HepG2 (cell line): Measurements from ENCODE around the gene FBXW12.

Experiments used
- GTF3A ChIP-seq: sonication (generic); formaldehyde crosslinking; conservative IDR thresholded peaks from 2 replicates; pipeline ENCODE4 v1.4.0; 2020; ENCODE audit warnings: mild to moderate bottlenecking, missing genetic modification reagents
- MTA3 ChIP-seq: sonication (generic); formaldehyde crosslinking; IDR thresholded peaks from 2 replicates; pipeline ENCODE4 v1.4.0; 2020; ENCODE audit warnings: missing genetic modification reagents
- PCBP2 ChIP-seq: fragments of 200-400 bp; formaldehyde crosslinking; optimal IDR thresholded peaks from 2 replicates; pipeline ENCODE3; 2018; ENCODE audit warnings: low read length, low read depth; ENCODE audit not compliant: poor library complexity, severe bottlenecking
- RBFOX2 ChIP-seq: fragments of 200-400 bp; formaldehyde crosslinking; IDR thresholded peaks from 2 replicates; pipeline ENCODE4 v1.6.1; 2017; ENCODE audit warnings: low read depth, mild to moderate bottlenecking, low read length
- REST ChIP-seq, 2 experiments: IDR thresholded peaks; 2 replicates each; pipeline ENCODE4 v1.6.1; 2011 to 2012; ENCODE audit warnings: low read length in 2 of 2, borderline replicate concordance in 1 of 2, low read depth in 1 of 2, mild to moderate bottlenecking in 1 of 2, moderate library complexity in 1 of 2
- TFDP1 ChIP-seq: IDR thresholded peaks from 2 replicates; pipeline ENCODE4 v1.6.1; 2016; ENCODE audit warnings: missing compliant biosample characterization, missing genetic modification reagents, borderline replicate concordance
- YY1 ChIP-seq: IDR thresholded peaks from 2 replicates; pipeline ENCODE4 v1.6.1; 2011; ENCODE audit warnings: low read length, low read depth, moderate library complexity, mild to moderate bottlenecking; ENCODE audit not compliant: insufficient read depth, insufficient replicate concordance
- ZNF574 ChIP-seq: sonication (generic); formaldehyde crosslinking; IDR thresholded peaks from 2 replicates; pipeline ENCODE4 v1.4.0; 2020; ENCODE audit warnings: missing genetic modification reagents
- ZNF589 ChIP-seq: sonication (generic); formaldehyde crosslinking; conservative IDR thresholded peaks from 2 replicates; pipeline ENCODE4 v1.8.0; 2022; ENCODE audit warnings: mild to moderate bottlenecking, moderate library complexity, missing genetic modification reagents
- ZNF609 ChIP-seq: sonication (generic); formaldehyde crosslinking; IDR thresholded peaks from 2 replicates; pipeline ENCODE4 v1.4.0; 2020; ENCODE audit warnings: mild to moderate bottlenecking, missing genetic modification reagents, borderline replicate concordance
- ZSCAN5A ChIP-seq: sonication (generic); formaldehyde crosslinking; IDR thresholded peaks from 2 replicates; pipeline ENCODE4 v1.8.0; 2022; ENCODE audit warnings: mild to moderate bottlenecking, missing genetic modification reagents, borderline replicate concordance

GRCh38 chr3:48397767-48398681 lies 26.0 kb downstream of the FBXW12 start:
- TF ChIP-seq ZNF574 (CRISPR knock-in tag) (no peak), PCBP2 (no peak), MTA3 (CRISPR knock-in tag) (no peak), ZNF609 (no peak), RBFOX2 (no peak), REST (IDR thresholded peaks at IDR 0.05; ENCODE audit: borderline replicate concordance in 1 of 2, low read depth in 1 of 2, low read length in 2 of 2) (no peak), YY1 (no peak), GTF3A (CRISPR knock-in tag) (no peak), ZSCAN5A (no peak), ZNF589 (CRISPR knock-in tag) (no peak), TFDP1 (CRISPR knock-in tag) (no peak)
